ENCODE data around the gene MYPOP.

DNA sequence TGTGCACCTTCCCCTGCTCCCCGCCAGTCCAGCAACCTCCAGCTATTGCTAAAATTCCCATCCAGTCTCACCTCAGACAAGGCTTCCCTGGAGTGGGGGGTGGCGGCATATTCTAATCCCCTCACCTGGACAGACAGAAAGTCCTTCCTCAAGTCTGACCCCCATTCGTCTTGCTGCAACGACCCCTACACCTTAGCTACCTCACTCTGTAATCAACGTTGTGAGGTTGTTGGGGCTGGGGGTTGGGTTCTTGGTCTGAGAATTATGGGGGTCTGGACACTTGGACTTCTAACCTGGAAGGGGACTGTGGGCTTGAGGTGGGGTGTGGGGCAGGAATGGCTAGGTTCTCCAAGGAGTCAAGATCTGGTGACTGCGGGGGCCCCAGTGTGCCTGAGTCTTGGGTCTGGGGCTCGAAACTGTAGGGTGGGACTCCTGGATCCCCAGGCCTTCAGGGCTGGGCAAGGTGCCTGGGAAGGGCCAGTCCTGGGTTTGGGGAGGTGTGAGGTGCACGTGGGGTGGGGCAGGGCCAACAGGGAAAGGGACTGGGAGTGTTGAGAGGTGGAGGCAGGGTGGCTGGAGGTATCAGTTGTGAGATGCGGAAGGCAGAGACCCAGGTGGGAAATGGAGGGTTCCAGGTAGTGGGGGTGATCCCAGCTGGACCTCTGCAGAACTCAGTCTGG, 37.0 kb downstream of the MYPOP start:
- TF ChIP-seq, protein P1, sequence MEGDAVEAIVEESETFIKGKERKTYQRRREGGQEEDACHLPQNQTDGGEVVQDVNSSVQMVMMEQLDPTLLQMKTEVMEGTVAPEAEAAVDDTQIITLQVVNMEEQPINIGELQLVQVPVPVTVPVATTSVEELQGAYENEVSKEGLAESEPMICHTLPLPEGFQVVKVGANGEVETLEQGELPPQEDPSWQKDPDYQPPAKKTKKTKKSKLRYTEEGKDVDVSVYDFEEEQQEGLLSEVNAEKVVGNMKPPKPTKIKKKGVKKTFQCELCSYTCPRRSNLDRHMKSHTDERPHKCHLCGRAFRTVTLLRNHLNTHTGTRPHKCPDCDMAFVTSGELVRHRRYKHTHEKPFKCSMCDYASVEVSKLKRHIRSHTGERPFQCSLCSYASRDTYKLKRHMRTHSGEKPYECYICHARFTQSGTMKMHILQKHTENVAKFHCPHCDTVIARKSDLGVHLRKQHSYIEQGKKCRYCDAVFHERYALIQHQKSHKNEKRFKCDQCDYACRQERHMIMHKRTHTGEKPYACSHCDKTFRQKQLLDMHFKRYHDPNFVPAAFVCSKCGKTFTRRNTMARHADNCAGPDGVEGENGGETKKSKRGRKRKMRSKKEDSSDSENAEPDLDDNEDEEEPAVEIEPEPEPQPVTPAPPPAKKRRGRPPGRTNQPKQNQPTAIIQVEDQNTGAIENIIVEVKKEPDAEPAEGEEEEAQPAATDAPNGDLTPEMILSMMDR (IDR thresholded peaks at IDR 0.05): no peak
- no peak for TF ChIP-seq POLR2A (IDR thresholded peaks at IDR 0.05)

Data from tibial nerve (tissue), 3 donors.